OCI-LY7 (cell line): ENCODE data around the gene LOC128125822.

Experiments used
- EZH2phosphoT487 ChIP-seq: fragments of 200-600 bp; sonication (generic); IDR thresholded peaks from 2 replicates; pipeline ENCODE4 v1.6.1; 2018; ENCODE audit warnings: low read depth, borderline replicate concordance, mild to moderate bottlenecking, mixed run types, antibody characterized with exemption, low read length, moderate library complexity, mixed read lengths
- TF ChIP-seq, protein P1 (sequence below): fragments of 200-600 bp; sonication (generic); conservative IDR thresholded peaks from 2 replicates; pipeline ENCODE4 v1.5.1; 2014; ENCODE audit warnings: mild to moderate bottlenecking, antibody characterized with exemption, low read length, moderate library complexity, mixed read lengths

DNA sequence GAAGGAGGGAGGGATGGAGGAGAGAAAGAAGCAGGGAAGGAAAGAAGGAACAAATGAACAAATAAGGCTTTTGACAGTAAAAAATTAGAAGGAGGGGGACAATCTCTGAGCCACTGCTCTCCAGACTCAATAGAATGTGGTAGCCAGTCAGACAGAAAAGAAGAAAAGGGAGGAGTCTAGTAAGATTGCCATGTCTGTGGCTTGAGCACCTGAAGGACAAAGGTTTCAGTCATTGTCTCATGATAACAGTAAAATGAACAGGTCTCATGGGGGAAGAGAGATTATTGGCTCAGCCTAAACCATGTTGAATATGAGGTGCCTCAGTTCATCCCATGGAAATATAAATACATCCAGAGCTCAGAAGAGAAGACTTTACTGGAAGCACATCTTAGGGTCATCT lies 14.0 kb upstream of the LOC128125822 start:
- TF ChIP-seq, protein P1, sequence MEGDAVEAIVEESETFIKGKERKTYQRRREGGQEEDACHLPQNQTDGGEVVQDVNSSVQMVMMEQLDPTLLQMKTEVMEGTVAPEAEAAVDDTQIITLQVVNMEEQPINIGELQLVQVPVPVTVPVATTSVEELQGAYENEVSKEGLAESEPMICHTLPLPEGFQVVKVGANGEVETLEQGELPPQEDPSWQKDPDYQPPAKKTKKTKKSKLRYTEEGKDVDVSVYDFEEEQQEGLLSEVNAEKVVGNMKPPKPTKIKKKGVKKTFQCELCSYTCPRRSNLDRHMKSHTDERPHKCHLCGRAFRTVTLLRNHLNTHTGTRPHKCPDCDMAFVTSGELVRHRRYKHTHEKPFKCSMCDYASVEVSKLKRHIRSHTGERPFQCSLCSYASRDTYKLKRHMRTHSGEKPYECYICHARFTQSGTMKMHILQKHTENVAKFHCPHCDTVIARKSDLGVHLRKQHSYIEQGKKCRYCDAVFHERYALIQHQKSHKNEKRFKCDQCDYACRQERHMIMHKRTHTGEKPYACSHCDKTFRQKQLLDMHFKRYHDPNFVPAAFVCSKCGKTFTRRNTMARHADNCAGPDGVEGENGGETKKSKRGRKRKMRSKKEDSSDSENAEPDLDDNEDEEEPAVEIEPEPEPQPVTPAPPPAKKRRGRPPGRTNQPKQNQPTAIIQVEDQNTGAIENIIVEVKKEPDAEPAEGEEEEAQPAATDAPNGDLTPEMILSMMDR, result no peak
- TF ChIP-seq EZH2phosphoT487, result no peak
